ENCODE data around the gene LGALS8. TPM values are rescaled to one million over a fixed set of nuclear protein-coding genes. Genes with fewer than 3 reads are reported as not detected.

Gene LGALS8
- total RNA-seq, 1 donor from 2014 or later = 27.4 TPM

DNA sequence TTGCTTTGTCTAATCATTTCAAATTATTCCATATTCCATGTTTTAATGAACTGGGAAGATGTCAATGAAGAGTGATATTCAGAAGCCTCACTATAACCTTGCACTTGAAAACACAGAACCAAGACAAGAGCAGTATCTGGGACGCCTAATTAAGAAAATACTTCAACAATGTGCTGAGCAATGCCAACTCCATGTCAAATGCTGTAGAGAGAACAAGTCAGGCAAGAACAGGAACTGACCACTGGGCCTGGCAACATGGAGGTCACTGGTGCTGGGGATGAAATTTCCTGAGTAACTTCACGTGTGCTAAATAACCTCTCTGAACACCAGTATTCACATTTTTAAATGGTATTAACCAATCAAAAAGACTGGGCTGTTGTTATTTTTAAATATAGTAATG lies 57.7 kb downstream of the LGALS8 start:
- Mint-ChIP-seq H3K9me3 (ENCODE audit: low read depth) (no peaks in the 10 kb centered on the region), H3K36me3 (ENCODE audit: insufficient read depth) (peaks cover 24% of the 10 kb centered on the region), H3K27me3 (no peaks in the 10 kb centered on the region), H3K27ac (no peak overlapping the region), H3K4me1 (ENCODE audit: low read depth) (no peaks in the 10 kb centered on the region), H3K4me3 (ENCODE audit: low read depth) (no peak overlapping the region)
- TF ChIP-seq, protein P1, sequence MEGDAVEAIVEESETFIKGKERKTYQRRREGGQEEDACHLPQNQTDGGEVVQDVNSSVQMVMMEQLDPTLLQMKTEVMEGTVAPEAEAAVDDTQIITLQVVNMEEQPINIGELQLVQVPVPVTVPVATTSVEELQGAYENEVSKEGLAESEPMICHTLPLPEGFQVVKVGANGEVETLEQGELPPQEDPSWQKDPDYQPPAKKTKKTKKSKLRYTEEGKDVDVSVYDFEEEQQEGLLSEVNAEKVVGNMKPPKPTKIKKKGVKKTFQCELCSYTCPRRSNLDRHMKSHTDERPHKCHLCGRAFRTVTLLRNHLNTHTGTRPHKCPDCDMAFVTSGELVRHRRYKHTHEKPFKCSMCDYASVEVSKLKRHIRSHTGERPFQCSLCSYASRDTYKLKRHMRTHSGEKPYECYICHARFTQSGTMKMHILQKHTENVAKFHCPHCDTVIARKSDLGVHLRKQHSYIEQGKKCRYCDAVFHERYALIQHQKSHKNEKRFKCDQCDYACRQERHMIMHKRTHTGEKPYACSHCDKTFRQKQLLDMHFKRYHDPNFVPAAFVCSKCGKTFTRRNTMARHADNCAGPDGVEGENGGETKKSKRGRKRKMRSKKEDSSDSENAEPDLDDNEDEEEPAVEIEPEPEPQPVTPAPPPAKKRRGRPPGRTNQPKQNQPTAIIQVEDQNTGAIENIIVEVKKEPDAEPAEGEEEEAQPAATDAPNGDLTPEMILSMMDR (IDR thresholded peaks at IDR 0.05; ENCODE audit: unreplicated experiment) = no peak
- DNase-seq (ENCODE audit: low spot score, unreplicated experiment) = no peak

DNA sequence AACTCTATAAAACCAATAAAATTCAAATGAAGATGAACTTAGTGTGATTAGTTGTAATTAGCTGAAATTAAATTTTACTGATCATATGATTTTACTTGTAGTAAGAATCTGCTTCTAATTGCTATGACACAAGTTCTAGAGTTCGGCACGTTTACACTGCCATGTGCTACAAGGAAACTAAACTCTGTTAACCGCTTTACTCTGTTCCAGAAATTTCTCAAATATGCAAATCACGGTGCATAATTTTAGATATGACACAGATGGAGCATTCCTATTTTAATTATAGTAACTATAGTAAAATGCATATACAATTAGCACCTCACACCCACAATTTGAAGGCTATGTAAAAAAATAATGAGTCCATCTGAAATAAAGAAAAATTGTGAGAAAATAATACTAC lies 65.7 kb downstream of the LGALS8 start:
- DNase-seq (ENCODE audit: low spot score, unreplicated experiment) = no peak
- H3K27me3 Mint-ChIP-seq = no peaks in the 10 kb centered on the region
- peaks cover 26% of the 10 kb centered on the region for H3K36me3 Mint-ChIP-seq (ENCODE audit: insufficient read depth)
- no peaks in the 10 kb centered on the region for H3K4me1 Mint-ChIP-seq (ENCODE audit: low read depth)
- TF ChIP-seq, protein P1 (IDR thresholded peaks at IDR 0.05; ENCODE audit: unreplicated experiment) = no peak
- H3K27ac Mint-ChIP-seq = no peak overlapping the region
- H3K4me3 Mint-ChIP-seq (ENCODE audit: low read depth) = no peak overlapping the region
- H3K9me3 Mint-ChIP-seq (ENCODE audit: low read depth) = no peaks in the 10 kb centered on the region

DNA sequence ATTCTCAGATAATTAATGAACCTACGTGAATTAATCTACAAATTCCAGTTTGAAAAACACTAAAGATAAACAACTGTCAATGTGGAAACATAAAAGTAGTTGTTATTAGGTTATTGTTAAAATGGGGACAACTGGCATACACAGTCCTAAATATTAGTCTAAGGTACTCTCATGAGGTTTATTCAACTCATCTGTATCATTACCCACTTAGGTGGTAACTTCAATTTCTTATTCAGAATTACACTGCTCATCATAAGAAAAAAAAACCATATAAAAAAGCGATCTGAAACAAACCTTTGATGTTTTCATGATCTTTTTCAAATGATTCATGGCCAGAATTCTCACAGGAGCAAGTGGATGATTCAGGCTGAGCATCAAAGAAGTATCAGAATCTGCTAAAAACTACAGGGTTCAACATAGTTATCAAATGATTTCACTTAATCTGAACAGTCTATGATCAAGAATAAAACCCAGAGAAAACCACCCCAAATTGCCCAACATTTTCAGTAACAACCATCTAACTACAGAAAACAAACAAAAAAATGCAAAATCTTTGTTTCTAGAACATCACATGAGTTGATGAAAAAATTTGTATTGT lies 66.9 kb downstream of the LGALS8 start:
- no peak overlapping the region for H3K4me3 Mint-ChIP-seq (ENCODE audit: low read depth)
- DNase-seq (ENCODE audit: low spot score, unreplicated experiment) = no peak
- no peak overlapping the region for H3K27ac Mint-ChIP-seq
- peaks cover 22% of the 10 kb centered on the region for H3K36me3 Mint-ChIP-seq (ENCODE audit: insufficient read depth)
- H3K27me3 Mint-ChIP-seq = no peaks in the 10 kb centered on the region
- H3K9me3 Mint-ChIP-seq (ENCODE audit: low read depth) = no peaks in the 10 kb centered on the region
- no peaks in the 10 kb centered on the region for H3K4me1 Mint-ChIP-seq (ENCODE audit: low read depth)
- TF ChIP-seq, protein P1 (IDR thresholded peaks at IDR 0.05; ENCODE audit: unreplicated experiment) = no peak

DNA sequence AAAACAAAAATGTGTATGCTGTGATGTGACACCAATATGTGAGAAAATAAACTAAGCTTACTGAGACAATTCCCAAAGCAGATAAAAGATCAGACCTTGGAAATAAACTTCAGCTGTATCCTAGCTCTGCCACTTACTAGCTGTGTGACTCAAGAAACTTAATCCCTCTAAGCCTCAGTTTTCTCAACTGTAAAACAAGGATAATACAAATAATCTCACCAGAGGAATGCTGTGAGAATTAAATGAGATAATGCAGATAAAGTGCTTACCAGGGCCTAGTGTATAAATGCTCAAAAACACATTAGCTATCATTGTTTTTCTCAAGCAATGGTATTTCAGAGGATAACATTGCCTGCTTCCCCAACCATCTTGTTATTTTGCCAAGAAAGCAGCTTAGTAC lies 78.4 kb downstream of the LGALS8 start:
- Mint-ChIP-seq H3K27ac (no peak overlapping the region), H3K36me3 (ENCODE audit: insufficient read depth) (peaks cover 5% of the 10 kb centered on the region), H3K27me3 (no peaks in the 10 kb centered on the region), H3K4me1 (ENCODE audit: low read depth) (peaks cover 10% of the 10 kb centered on the region), H3K4me3 (ENCODE audit: low read depth) (no peak overlapping the region), H3K9me3 (ENCODE audit: low read depth) (no peaks in the 10 kb centered on the region)
- TF ChIP-seq, protein P1 (IDR thresholded peaks at IDR 0.05; ENCODE audit: unreplicated experiment) = no peak
- DNase-seq (ENCODE audit: low spot score, unreplicated experiment) = no peak

Other genes with a start within 250 kb of the LGALS8 start
- 15.1 and 15.4 TPM in 2 replicates for gene ERO1B, start 242.0 kb upstream of the LGALS8 start, total RNA-seq
- gene EDARADD, start 129.7 kb upstream of the LGALS8 start, total RNA-seq = 12.3 and 13.5 TPM in 2 replicates
- gene HEATR1, start 80.5 kb downstream of the LGALS8 start, total RNA-seq = 46.5 and 55.9 TPM in 2 replicates
- gene ACTN2, start 162.5 kb downstream of the LGALS8 start, total RNA-seq = 0.10 TPM in 1 of 2 replicates, not detected in the other

Data from progenitor cell of endocrine pancreas (in vitro differentiated cells).